SK-MEL-5 (cell line): ENCODE measurements around the gene OR3A3. TPM values are rescaled to one million over a fixed set of nuclear protein-coding genes. Genes with fewer than 3 reads are reported as not detected.
"Not testable (repeated sequence)": the region's sequence is repeated elsewhere in the genome, so short reads cannot be mapped to it uniquely, and the experiment has no call there.

Experiments
- DNase-seq: peaks from one replicate; pipeline ENCODE4 v3.0.0-alpha.2; 2016; ENCODE audit warnings: low read depth, low spot score
- in situ Hi-C: cut with HindIII; loops from 2 replicates; pipeline ENCODE4 v1.10.0; 2016; ENCODE audit warnings: low sequenced_read_pairs, high pct_unique_total_duplicates, low pct_unique_long_range_greater_than_20kb
- small RNA-seq, 2 experiments: library from RNA; depleted of rRNA; stranded (forward); fragments of <200 nt; gene quantifications; one replicate each; pipeline ENCODE3, GENCODE V24; 2014
- total RNA-seq: library from RNA; depleted of rRNA; stranded (reverse); fragments of >200 nt; shearing (Covaris generic); gene quantifications from 2 replicates; pipeline ENCODE4 v1.2.3, GENCODE V29; 2014; rRNA removed

OR3A3 gene
- total RNA-seq, 1 experiment from 2014 or later = not detected

- in situ Hi-C loops = no loop called here
- peak; percentile 66 for DNase-seq
These were observed 36.5 kb downstream of the OR3A3 start for GRCh38 chr17:3447625-3448024.

GRCh38 chr17:3448059-3448665, 37.0 kb downstream of the OR3A3 start:
- DNase-seq = peak; percentile 50
- in situ Hi-C loops = no loop called here

- in situ Hi-C loops, DNase-seq: not testable (repeated sequence)
These were observed 55.2 kb downstream of the OR3A3 start for GRCh38 chr17:3466355-3466754.

GRCh38 chr17:3469529-3469928, 58.4 kb downstream of the OR3A3 start:
- in situ Hi-C loops = no loop called here
- DNase-seq = no peak

GRCh38 chr17:3471599-3471998, 60.4 kb downstream of the OR3A3 start, which contains the start of gene SPATA22:
Gene SPATA22 (minus strand): TSS chr17:3471819. CDS start chr17:3469325, 2,494 bp downstream.
- no peak for DNase-seq
- in situ Hi-C loops = no loop called here

GRCh38 chr17:3472137-3472536, 61.0 kb downstream of the OR3A3 start:
- in situ Hi-C loops = no loop called here
- no peak for DNase-seq

Small RNA genes within 50 kb of the gene (small RNA-seq; reads per million reads assigned to genes)
- gene OR1AC1P = 0 reads per million in 2 experiments

Other genes with a start within 250 kb of the OR3A3 start
- gene OR1A2, start 213.9 kb upstream of the OR3A3 start, total RNA-seq = not detected in 2 replicates
- not detected in 2 replicates for gene OR1A1, start 203.7 kb upstream of the OR3A3 start, total RNA-seq
- gene OR3A1, start 113.0 kb upstream of the OR3A3 start, total RNA-seq = not detected in 2 replicates
- gene OR3A2, start 25.1 kb upstream of the OR3A3 start, total RNA-seq = not detected in 2 replicates
- gene OR1E1, start 13.0 kb upstream of the OR3A3 start, total RNA-seq = not detected in 2 replicates
- not detected in 2 replicates for gene OR1E2, start 22.5 kb downstream of the OR3A3 start, total RNA-seq
- not detected in 2 replicates for gene SPATA22, start 60.4 kb downstream of the OR3A3 start, total RNA-seq
- gene ASPA, start 64.6 kb downstream of the OR3A3 start, total RNA-seq = 0.59 and 1.8 TPM in 2 replicates
- 0.53 TPM in 1 of 2 replicates, not detected in the other for gene TRPV3, start 146.4 kb downstream of the OR3A3 start, total RNA-seq
- 0.50 and 1.1 TPM in 2 replicates for gene TRPV1, start 198.0 kb downstream of the OR3A3 start, total RNA-seq
- 20.8 and 21.8 TPM in 2 replicates for gene SHPK, start 224.9 kb downstream of the OR3A3 start, total RNA-seq
- gene CTNS, start 225.4 kb downstream of the OR3A3 start, total RNA-seq = 44.0 and 46.7 TPM in 2 replicates